ENCODE data around the gene MLLT3.

DNA sequence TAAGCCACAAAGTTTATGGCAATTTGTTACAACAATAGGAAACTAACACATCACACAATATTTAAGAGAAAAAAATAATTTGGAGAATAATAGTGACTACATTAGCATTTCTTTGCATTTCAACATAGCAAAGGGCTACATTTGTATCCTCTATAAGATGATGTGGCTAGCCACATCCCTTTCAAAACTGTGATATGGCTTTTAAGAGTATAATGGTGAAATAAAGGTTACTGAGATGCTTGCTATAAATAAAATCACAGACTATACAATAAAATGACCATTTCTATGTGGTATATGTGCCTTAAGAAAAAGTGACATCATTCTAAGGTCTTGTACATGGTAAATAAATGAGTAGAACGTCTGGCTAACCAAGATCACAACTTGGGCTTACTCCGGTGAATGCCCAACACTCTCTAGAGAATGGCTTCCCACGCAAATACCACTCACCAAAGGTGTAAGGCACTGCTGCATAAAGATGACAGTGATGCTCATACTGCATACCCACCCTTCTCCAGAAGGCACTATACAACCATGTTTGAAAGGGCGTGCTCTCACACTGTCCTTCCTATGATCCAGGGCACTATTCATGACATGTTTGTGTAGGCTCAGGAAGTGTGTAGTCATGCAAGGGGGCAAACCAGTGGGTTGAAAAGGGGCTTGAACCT, 286.5 kb downstream of the MLLT3 start:
- TF ChIP-seq, protein P1, sequence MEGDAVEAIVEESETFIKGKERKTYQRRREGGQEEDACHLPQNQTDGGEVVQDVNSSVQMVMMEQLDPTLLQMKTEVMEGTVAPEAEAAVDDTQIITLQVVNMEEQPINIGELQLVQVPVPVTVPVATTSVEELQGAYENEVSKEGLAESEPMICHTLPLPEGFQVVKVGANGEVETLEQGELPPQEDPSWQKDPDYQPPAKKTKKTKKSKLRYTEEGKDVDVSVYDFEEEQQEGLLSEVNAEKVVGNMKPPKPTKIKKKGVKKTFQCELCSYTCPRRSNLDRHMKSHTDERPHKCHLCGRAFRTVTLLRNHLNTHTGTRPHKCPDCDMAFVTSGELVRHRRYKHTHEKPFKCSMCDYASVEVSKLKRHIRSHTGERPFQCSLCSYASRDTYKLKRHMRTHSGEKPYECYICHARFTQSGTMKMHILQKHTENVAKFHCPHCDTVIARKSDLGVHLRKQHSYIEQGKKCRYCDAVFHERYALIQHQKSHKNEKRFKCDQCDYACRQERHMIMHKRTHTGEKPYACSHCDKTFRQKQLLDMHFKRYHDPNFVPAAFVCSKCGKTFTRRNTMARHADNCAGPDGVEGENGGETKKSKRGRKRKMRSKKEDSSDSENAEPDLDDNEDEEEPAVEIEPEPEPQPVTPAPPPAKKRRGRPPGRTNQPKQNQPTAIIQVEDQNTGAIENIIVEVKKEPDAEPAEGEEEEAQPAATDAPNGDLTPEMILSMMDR (IDR thresholded peaks at IDR 0.05; ENCODE audit: insufficient read depth, low read depth, low read length) = no peak
- no peak for TF ChIP-seq EZH2 (IDR thresholded peaks at IDR 0.05; ENCODE audit: insufficient read depth, low read length)
